GM12864 (cell line): Measurements from ENCODE around the gene RNF220.

Experiments
- DNase-seq: peaks from one replicate; pipeline ENCODE4 v3.0.0-alpha.2; 2011; ENCODE audit warnings: low read depth
- H3K4me3 ChIP-seq: 2 replicates; pipeline ENCODE4 v1.5.1; 2011; ENCODE audit warnings: mild to moderate bottlenecking, low read depth, low read length, control low read depth
- TF ChIP-seq, protein P1 (sequence below): IDR thresholded peaks from 2 replicates; pipeline ENCODE4 v1.5.1; 2011; ENCODE audit warnings: low read depth, mild to moderate bottlenecking, moderate library complexity, low read length, control low read depth, inconsistent platforms; ENCODE audit errors: missing control alignments

The RNF220 gene

DNA sequence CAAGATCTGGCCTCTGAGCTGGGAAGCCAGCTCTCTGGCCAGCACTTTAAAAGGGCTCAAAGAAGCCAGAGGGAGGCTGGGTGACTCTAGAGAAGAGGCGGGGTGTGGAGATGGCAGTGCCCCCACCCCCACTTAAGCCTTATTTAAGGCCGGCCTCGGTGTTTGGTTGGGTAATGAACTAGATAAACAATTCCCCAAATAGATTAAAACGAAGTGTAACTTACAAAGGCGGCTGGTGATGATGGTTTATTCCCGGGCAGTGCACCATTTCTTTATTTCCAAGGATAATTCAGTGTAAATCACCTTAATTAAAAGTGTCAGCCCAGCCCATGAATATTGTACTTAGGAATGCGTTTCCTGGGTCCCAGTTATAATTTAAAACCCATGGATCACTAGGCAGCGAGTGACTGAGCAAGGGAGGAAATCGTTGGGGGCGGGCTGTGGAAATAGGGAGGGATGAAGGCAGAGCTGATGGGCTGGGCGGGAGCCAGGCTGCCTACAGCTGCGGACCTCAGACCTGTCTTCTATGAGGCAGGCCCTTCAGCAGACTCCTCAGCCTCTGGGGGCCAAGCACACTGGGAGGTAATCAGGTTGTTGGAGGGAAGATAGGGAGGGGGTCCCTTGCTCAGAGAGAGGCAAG, 214.3 kb downstream of the RNF220 start:
- no peak overlapping the region for H3K4me3 ChIP-seq
- TF ChIP-seq, protein P1, sequence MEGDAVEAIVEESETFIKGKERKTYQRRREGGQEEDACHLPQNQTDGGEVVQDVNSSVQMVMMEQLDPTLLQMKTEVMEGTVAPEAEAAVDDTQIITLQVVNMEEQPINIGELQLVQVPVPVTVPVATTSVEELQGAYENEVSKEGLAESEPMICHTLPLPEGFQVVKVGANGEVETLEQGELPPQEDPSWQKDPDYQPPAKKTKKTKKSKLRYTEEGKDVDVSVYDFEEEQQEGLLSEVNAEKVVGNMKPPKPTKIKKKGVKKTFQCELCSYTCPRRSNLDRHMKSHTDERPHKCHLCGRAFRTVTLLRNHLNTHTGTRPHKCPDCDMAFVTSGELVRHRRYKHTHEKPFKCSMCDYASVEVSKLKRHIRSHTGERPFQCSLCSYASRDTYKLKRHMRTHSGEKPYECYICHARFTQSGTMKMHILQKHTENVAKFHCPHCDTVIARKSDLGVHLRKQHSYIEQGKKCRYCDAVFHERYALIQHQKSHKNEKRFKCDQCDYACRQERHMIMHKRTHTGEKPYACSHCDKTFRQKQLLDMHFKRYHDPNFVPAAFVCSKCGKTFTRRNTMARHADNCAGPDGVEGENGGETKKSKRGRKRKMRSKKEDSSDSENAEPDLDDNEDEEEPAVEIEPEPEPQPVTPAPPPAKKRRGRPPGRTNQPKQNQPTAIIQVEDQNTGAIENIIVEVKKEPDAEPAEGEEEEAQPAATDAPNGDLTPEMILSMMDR = no peak
- DNase-seq = no peak

DNA sequence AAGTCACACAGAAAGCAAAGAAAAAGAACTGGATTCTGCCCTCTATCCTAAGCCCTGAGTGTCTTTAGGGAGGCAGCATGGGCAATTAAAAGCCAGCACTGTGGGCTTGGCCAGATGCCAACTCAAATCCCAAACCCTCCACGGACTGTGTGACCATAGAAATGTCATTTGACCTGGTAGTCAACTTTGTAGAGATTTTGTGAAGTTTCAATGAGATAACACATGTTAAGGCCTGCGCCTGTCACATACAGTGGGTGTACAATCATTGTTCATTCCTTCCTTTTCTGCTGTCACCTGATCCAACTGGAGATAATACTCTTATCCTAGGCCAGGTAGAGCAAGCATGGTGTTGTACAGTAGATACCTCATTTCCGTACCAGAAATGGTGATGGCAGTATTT, 215.0 kb downstream of the RNF220 start:
- H3K4me3 ChIP-seq = no peak overlapping the region
- TF ChIP-seq, protein P1 = no peak
- no peak for DNase-seq

DNA sequence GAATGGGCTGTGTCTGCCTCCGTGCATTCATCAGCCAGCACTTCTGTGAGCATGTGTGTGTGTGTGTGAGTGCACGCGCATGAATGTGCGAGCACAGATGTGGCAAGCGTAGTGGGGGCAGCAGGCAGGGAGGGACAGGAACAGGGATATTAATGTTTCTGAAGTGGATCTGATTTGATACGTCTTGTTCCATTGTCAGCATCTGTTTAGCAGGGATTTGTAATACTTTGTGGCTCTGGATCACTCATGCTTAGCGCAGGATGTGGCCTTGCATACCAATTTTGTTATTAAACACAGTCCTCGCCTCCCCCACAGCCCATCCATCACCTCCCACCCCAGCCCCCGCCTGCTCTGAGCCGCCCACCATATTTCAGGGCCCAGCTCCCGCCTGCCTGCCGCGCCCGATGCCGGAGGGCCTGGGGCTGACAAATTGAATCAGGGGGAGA, 216.8 kb downstream of the RNF220 start:
- DNase-seq = no peak
- TF ChIP-seq, protein P1 = no peak
- no peak overlapping the region for H3K4me3 ChIP-seq

DNA sequence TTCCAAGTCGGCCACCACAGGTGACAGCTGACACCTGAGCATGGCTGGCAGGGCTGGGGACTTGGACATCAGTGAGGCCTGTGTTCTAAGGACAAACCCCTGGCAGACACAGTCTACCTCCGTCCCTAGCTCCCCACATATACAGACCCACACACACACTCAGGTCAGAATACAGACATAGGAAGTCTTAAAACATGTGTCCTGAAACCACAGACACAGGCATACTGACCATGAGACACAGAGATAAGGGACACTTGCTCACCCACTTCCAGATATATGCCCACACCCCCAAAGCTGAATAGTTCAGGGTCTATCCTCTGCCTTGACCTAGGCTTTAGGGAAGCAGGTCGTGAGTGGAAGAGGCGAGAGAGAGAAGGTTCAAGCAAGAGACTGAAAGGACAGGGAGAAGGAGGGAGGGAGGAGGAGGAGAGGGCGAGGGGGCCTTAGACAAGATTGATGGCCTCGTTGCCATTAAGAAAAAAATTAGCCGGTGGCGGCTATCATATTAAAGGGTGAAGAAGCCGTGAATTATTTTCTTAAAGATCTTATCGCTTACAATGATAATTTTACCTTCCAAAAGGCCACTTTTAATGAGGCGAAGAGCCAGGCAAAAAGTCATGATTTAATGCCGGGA, 219.3 kb downstream of the RNF220 start:
- H3K4me3 ChIP-seq = no peak overlapping the region
- TF ChIP-seq, protein P1 = no peak

DNA sequence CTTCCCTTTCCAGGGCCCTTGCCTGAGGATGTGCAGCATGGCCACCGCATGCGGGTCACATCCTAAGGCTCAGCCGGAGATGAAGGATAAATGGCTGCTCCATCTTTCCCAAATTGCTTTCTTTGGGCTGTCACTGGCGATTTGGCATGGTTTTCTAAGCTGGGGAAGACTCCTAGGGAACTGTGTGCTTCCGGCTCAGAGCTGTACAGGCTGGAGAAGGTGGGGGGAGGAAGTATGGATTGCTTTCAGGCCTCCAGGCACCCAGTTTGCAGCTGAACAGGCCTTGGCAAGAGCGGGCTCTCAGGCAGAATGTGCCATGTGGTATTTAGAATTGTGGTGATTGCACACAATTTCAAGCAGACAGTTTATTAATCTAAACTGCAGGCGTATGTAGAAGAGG, 220.3 kb downstream of the RNF220 start:
- TF ChIP-seq, protein P1 = no peak
- no peak for DNase-seq
- H3K4me3 ChIP-seq = no peak overlapping the region

More for the DNA sequence above, 219.3 kb downstream of the RNF220 start:
- DNase-seq = no peak

DNA sequence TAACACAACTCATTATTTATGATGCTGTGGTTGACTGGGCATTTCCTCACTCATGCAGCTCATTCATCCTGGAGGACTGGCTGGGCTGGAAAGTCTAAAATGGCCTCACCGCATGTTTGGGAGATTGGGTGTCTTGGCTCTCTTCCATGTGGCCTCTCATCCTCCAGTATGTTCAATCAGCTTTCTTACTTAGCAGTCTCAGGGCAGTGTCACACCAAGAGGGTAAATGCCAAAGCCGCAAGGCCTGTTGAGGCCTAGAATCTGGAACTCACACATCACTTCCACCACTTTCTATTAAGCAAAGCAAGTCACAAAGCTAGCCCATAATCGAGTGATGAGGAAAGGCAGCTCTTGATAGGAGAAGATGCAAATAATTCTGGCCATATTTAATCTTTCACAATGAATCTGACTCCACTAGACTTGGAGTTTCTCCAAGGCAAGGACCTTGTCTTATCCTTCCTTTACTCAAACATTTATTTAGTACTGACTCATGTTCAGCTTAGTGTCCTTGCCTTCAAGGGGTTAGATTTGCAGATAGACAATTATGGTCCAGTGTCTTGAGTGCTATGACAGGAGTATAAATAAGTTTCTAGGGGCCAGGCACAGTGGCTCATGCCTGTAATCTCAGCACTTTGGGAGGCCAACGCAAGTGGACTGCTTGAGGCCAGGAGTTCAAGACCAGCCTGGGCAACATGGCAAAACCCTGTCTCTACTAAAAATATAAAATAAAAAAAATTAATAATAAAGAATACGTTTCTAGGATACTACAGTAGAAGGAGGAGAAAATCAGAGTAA, 224.1 kb downstream of the RNF220 start:
- no peak overlapping the region for H3K4me3 ChIP-seq
- TF ChIP-seq, protein P1 = no peak
- DNase-seq = no peak
